Sigmoid colon (tissue), 4 donors: ENCODE measurements around the gene KAT8.

Experiments used
- CTCF ChIP-seq, 4 experiments: fragments of 450-650 bp in 3 of 4; fragments of 200-600 bp in 1 of 4; IDR thresholded peaks; one replicate each; pipeline ENCODE4 v1.5.1; 2016 to 2019; ENCODE audit warnings: antibody characterized with exemption in 4 of 4, mild to moderate bottlenecking in 3 of 4, moderate library complexity in 2 of 4
- EP300 ChIP-seq, 4 donors: sonication (generic); formaldehyde crosslinking; IDR thresholded peaks; one replicate each; pipeline ENCODE4 v1.6.1; 2017; ENCODE audit warnings: antibody characterized with exemption in 4 of 4
- POLR2A ChIP-seq, 2 donors: fragments of 450-650 bp; IDR thresholded peaks; one replicate each; pipeline ENCODE4 v1.6.1; 2016; ENCODE audit warnings: antibody characterized with exemption in 2 of 2, mild to moderate bottlenecking in 2 of 2, moderate library complexity in 2 of 2
- POLR2AphosphoS5 ChIP-seq, 4 donors: sonication (generic); formaldehyde crosslinking; IDR thresholded peaks; one replicate each; pipeline ENCODE4 v1.6.1; 2017; ENCODE audit warnings: antibody characterized with exemption in 4 of 4

- peak in 1 of 2 donors; percentile 27 for TF ChIP-seq POLR2A (IDR thresholded peaks at IDR 0.05)
- peak in 1 of 4 experiments; percentile 30 for TF ChIP-seq CTCF (IDR thresholded peaks at IDR 0.05)
- no peak for TF ChIP-seq POLR2AphosphoS5 (IDR thresholded peaks at IDR 0.05)
- no peak for TF ChIP-seq EP300 (IDR thresholded peaks at IDR 0.05)
Observed at GRCh38 chr16:31134625-31135534, 17.4 kb downstream of the KAT8 start.
